ENCODE results near the gene CEACAM1. TPM values are rescaled to one million over a fixed set of nuclear protein-coding genes. Genes with fewer than 3 reads are reported as not detected.

CEACAM1 gene
- total RNA-seq, 6 experiments from 2014 or later, result 27.4 to 64.6 (median 45.7) TPM

- TF ChIP-seq CTCF (IDR thresholded peaks at IDR 0.05), result no peak
- no peak for TF ChIP-seq POLR2A (IDR thresholded peaks at IDR 0.05)
- peak in 1 of 3 donors; percentile 27 for DNase-seq
- 33% methylated on average over 1 of the region's 4 CpGs for WGBS (ENCODE audit: insufficient coverage, low coverage, low lambda C conversion rate, missing lambda C conversion rate)
Measured at GRCh38 chr19:42546831-42547500, 18.7 kb upstream of the CEACAM1 start.

DNA sequence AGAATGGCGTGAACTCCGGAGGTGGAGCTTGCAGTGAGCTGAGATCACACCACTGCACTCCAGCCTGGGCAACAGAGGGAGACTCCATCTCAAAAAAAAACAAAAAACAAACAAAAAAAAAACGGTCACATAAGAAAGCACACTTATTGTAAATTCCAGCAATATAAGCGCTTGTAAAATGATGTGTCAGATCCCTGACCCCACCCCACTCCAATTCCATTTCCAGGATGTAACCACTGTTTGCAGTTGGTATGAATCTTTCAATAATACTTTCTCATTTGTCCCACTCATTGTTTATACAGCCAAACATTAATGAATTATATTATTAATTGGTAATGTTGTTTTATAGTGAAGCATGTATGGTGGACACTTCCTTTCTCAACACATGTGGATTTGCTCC is 15.9 kb upstream of the CEACAM1 start:
- no peaks in the 10 kb centered on the region for H3K36me3 ChIP-seq
- H3K9me3 ChIP-seq, result no peaks in the 10 kb centered on the region
- TF ChIP-seq CTCF (IDR thresholded peaks at IDR 0.05) (no peak), POLR2A (IDR thresholded peaks at IDR 0.05) (no peak)
- ATAC-seq (no peak), DNase-seq (no peak)
- 76% methylated on average over 4 of the region's 4 CpGs for WGBS (ENCODE audit: insufficient coverage, low coverage, low lambda C conversion rate, missing lambda C conversion rate)
- H3K4me1 ChIP-seq, result no peaks in the 10 kb centered on the region
- no peak overlapping the region for H3K27ac ChIP-seq
- intact Hi-C loops (cut with DNase I), result no loop called here
- H3K4me3 ChIP-seq, result no peak overlapping the region
- H3K27me3 ChIP-seq, result no peaks in the 10 kb centered on the region

More at GRCh38 chr19:42546831-42547500, 18.7 kb upstream of the CEACAM1 start:
- no peak overlapping the region for H3K4me3 ChIP-seq
- intact Hi-C loops (cut with DNase I), result no loop called here
- no peaks in the 10 kb centered on the region for H3K27me3 ChIP-seq
- H3K36me3 ChIP-seq, result no peaks in the 10 kb centered on the region
- no peaks in the 10 kb centered on the region for H3K9me3 ChIP-seq
- H3K4me1 ChIP-seq, result no peaks in the 10 kb centered on the region
- ATAC-seq, result no peak
- H3K27ac ChIP-seq, result no peak overlapping the region

DNA sequence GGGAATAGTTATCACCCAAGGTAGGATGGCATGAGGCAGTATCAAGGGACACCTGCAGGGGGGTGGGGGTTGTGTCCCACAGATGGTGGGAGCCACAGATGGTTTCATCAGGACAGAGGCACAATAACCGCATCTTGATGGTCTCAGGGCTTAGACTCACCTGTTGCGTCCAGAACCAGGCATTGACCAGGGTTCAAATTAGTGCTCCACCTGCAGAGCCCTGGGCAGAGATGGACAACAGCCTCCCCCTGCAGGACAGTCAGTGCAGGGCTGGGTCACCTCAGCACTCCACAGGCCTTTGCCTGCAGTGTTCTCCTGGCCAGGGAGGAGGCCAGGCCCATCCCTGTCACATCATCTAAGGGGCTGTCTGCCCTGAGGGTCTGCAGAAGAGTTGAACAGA is 14.5 kb upstream of the CEACAM1 start:
- DNase-seq, result no peak
- no peak for ATAC-seq
- WGBS (ENCODE audit: insufficient coverage, low coverage, low lambda C conversion rate, missing lambda C conversion rate), result no CpG with 5 or more reads among the region's 2 CpGs
- no peaks in the 10 kb centered on the region for H3K27me3 ChIP-seq
- no peaks in the 10 kb centered on the region for H3K9me3 ChIP-seq
- TF ChIP-seq POLR2A (IDR thresholded peaks at IDR 0.05) (no peak), CTCF (IDR thresholded peaks at IDR 0.05) (no peak)
- H3K36me3 ChIP-seq, result no peaks in the 10 kb centered on the region
- no peak overlapping the region for H3K27ac ChIP-seq
- no peaks in the 10 kb centered on the region for H3K4me1 ChIP-seq
- intact Hi-C loops (cut with DNase I), result no loop called here
- H3K4me3 ChIP-seq, result no peak overlapping the region

DNA sequence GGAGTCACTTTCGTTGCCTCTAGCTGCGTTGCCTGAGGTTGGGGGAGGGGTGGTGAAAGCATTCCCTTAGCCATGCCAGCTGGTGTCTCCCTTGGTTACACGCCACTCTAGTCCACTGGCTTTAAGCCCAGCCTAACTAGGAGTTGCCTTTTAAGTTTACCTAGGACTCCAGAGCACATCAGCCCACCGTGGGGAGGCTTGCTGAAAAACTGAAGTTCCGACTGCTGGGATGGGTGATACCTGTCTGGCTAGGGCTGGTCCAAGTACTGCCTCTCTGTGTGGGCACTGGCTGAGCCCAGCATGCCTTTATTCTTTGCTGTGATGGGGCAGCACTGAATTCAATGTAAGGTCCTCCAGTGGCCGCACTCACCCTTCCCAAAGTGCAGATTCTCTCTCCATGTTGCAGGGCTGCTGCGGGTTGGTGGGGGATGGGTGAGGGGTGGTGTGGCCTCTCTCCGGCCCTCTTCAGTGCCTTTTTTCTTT is 11.8 kb upstream of the CEACAM1 start:
- DNase-seq (peak in 1 of 3 donors; percentile 31), ATAC-seq (no peak)
- H3K36me3 ChIP-seq, result no peaks in the 10 kb centered on the region
- no peak overlapping the region for H3K4me3 ChIP-seq
- intact Hi-C loops (cut with DNase I), result no loop called here
- no peaks in the 10 kb centered on the region for H3K4me1 ChIP-seq
- no CpG with 5 or more reads among the region's 8 CpGs for WGBS (ENCODE audit: insufficient coverage, low coverage, low lambda C conversion rate, missing lambda C conversion rate)
- H3K27ac ChIP-seq, result no peak overlapping the region
- no peaks in the 10 kb centered on the region for H3K27me3 ChIP-seq
- H3K9me3 ChIP-seq, result no peaks in the 10 kb centered on the region
- TF ChIP-seq CTCF (IDR thresholded peaks at IDR 0.05) (no peak), POLR2A (IDR thresholded peaks at IDR 0.05) (no peak)

Data from right lobe of liver (tissue), 6 donors.